Prostate gland (tissue), 2 donors: ENCODE data around the gene CHST11. TPM values are rescaled to one million over a fixed set of nuclear protein-coding genes. Genes with fewer than 3 reads are reported as not detected.

ENCODE experiments used
- DNase-seq: peaks from one replicate; pipeline ENCODE4 v3.0.0-alpha.2; 2019; ENCODE audit warnings: low spot score
- H3K27ac ChIP-seq, 2 donors: fragments of 200-600 bp; sonication (generic); 2 replicates each; pipeline ENCODE4 v1.5.1; 2017 to 2019
- H3K27me3 ChIP-seq: fragments of 200-600 bp; sonication (generic); replicated peaks from 2 replicates; pipeline ENCODE4 v1.5.1; 2019; ENCODE audit not compliant: insufficient read depth
- H3K36me3 ChIP-seq, 2 donors: fragments of 200-600 bp; sonication (generic); 1 replicate in 1 of 2; 2 replicates in 1 of 2; pipeline versions ENCODE4 v1.5.1 to v1.8.1; 2017 to 2019
- H3K4me1 ChIP-seq: fragments of 200-600 bp; sonication (generic); replicated peaks from 2 replicates; pipeline ENCODE4 v1.5.1; 2019
- H3K4me3 ChIP-seq, 2 donors: fragments of 200-600 bp; sonication (generic); 2 replicates each; pipeline ENCODE4 v1.5.1; 2017 to 2019
- H3K9me3 ChIP-seq: fragments of 200-600 bp; sonication (generic); 2 replicates; pipeline ENCODE4 v1.5.1; 2017
- POLR2A ChIP-seq: fragments of 450-650 bp; IDR thresholded peaks from one replicate; pipeline ENCODE4 v1.6.1; 2016; ENCODE audit warnings: antibody characterized with exemption, mild to moderate bottlenecking
- POLR2AphosphoS5 ChIP-seq: sonication (generic); formaldehyde crosslinking; IDR thresholded peaks from one replicate; pipeline ENCODE4 v1.6.1; 2017; ENCODE audit warnings: antibody characterized with exemption
- WGBS: methylation state at CpG from one replicate; pipeline ENCODE4 v1.1.5; 2018; 5-methylcytosine and 5-hydroxymethylcytosine counted together
- intact Hi-C: fragments of 100-400 bp; cut with DNase I; formaldehyde crosslinking; loops from one replicate; pipeline ENCODE4 v1.14.2; 2022
- total RNA-seq, 2 donors: library from RNA; depleted of rRNA; stranded (reverse); fragments of >200 nt; gene quantifications; one replicate each; pipeline ENCODE4 v1.1.0, GENCODE V29; 2016
- TF ChIP-seq, protein P1 (sequence below), 4 experiments: fragments of 200-600 bp in 2 of 4; fragments of 450-650 bp in 2 of 4; sonication (generic) in 2 of 4; IDR thresholded peaks; 1 replicate in 3 of 4; 2 replicates in 1 of 4; pipeline ENCODE4 v1.5.1; 2016 to 2019; ENCODE audit warnings: antibody characterized with exemption in 4 of 4, mild to moderate bottlenecking in 2 of 4, moderate library complexity in 2 of 4

The CHST11 gene
- total RNA-seq, 2 donors from 2014 or later: 10.4 to 25.4 TPM

GRCh38 chr12:104513681-104514080 is 56.9 kb downstream of the CHST11 start:
- 85% methylated on average over 6 of the region's 6 CpGs for WGBS
- DNase-seq: no peak
- H3K9me3 ChIP-seq: no peaks in the 10 kb centered on the region
- H3K36me3 ChIP-seq: no peaks in the 10 kb centered on the region
- H3K4me3 ChIP-seq: no peak overlapping the region
- intact Hi-C loops: no loop called here
- no peaks in the 10 kb centered on the region for H3K4me1 ChIP-seq
- no peak for TF ChIP-seq POLR2A
- TF ChIP-seq, protein P1, sequence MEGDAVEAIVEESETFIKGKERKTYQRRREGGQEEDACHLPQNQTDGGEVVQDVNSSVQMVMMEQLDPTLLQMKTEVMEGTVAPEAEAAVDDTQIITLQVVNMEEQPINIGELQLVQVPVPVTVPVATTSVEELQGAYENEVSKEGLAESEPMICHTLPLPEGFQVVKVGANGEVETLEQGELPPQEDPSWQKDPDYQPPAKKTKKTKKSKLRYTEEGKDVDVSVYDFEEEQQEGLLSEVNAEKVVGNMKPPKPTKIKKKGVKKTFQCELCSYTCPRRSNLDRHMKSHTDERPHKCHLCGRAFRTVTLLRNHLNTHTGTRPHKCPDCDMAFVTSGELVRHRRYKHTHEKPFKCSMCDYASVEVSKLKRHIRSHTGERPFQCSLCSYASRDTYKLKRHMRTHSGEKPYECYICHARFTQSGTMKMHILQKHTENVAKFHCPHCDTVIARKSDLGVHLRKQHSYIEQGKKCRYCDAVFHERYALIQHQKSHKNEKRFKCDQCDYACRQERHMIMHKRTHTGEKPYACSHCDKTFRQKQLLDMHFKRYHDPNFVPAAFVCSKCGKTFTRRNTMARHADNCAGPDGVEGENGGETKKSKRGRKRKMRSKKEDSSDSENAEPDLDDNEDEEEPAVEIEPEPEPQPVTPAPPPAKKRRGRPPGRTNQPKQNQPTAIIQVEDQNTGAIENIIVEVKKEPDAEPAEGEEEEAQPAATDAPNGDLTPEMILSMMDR (IDR thresholded peaks at IDR 0.05): no peak
- TF ChIP-seq POLR2AphosphoS5: no peak
- H3K27me3 ChIP-seq: no peaks in the 10 kb centered on the region
- H3K27ac ChIP-seq: no peak overlapping the region

- TF ChIP-seq, protein P1 (IDR thresholded peaks at IDR 0.05): no peak
- Histone ChIP-seq H3K27ac (no peak overlapping the region), H3K27me3 (no peaks in the 10 kb centered on the region), H3K9me3 (no peaks in the 10 kb centered on the region), H3K4me3 (no peak overlapping the region), H3K36me3 (no peaks in the 10 kb centered on the region), H3K4me1 (no peaks in the 10 kb centered on the region)
- DNase-seq: no peak
- WGBS: 75% methylated on average over 9 of the region's 9 CpGs
- intact Hi-C loops: no loop called here
These were observed 57.5 kb downstream of the CHST11 start for GRCh38 chr12:104514092-104514810.

GRCh38 chr12:104515899-104516298 is 59.2 kb downstream of the CHST11 start:
- intact Hi-C loops: no loop called here
- WGBS: 14% methylated on average over 1 of the region's 1 CpG
- Histone ChIP-seq H3K36me3 (no peaks in the 10 kb centered on the region), H3K4me1 (no peaks in the 10 kb centered on the region), H3K27me3 (no peaks in the 10 kb centered on the region), H3K9me3 (no peaks in the 10 kb centered on the region), H3K27ac (no peak overlapping the region), H3K4me3 (no peak overlapping the region)
- no peak for DNase-seq
- TF ChIP-seq POLR2A (no peak), POLR2AphosphoS5 (no peak)
- TF ChIP-seq, protein P1 (IDR thresholded peaks at IDR 0.05): no peak

- intact Hi-C loops: no loop called here
- H3K4me1 ChIP-seq: no peaks in the 10 kb centered on the region
- H3K27ac ChIP-seq: no peak overlapping the region
- TF ChIP-seq, protein P1 (IDR thresholded peaks at IDR 0.05): no peak
- TF ChIP-seq POLR2AphosphoS5: no peak
- no peak for TF ChIP-seq POLR2A
- no peaks in the 10 kb centered on the region for H3K36me3 ChIP-seq
- H3K4me3 ChIP-seq: no peak overlapping the region
- H3K9me3 ChIP-seq: no peaks in the 10 kb centered on the region
- no peak for DNase-seq
- H3K27me3 ChIP-seq: no peaks in the 10 kb centered on the region
- WGBS: 37% methylated on average over 1 of the region's 1 CpG
These were observed 60.1 kb downstream of the CHST11 start for GRCh38 chr12:104516821-104517220.

GRCh38 chr12:104517880-104518279 is 61.1 kb downstream of the CHST11 start:
- H3K4me1 ChIP-seq: no peaks in the 10 kb centered on the region
- no peak for DNase-seq
- intact Hi-C loops: no loop called here
- no peak overlapping the region for H3K4me3 ChIP-seq
- no peaks in the 10 kb centered on the region for H3K9me3 ChIP-seq
- H3K36me3 ChIP-seq: no peaks in the 10 kb centered on the region
- H3K27ac ChIP-seq: no peak overlapping the region
- WGBS: 97% methylated on average over 10 of the region's 10 CpGs
- TF ChIP-seq POLR2A (no peak), POLR2AphosphoS5 (no peak)
- TF ChIP-seq, protein P1 (IDR thresholded peaks at IDR 0.05): no peak
- no peaks in the 10 kb centered on the region for H3K27me3 ChIP-seq
